Measurements from ENCODE around the gene TRMT10C.

DNA sequence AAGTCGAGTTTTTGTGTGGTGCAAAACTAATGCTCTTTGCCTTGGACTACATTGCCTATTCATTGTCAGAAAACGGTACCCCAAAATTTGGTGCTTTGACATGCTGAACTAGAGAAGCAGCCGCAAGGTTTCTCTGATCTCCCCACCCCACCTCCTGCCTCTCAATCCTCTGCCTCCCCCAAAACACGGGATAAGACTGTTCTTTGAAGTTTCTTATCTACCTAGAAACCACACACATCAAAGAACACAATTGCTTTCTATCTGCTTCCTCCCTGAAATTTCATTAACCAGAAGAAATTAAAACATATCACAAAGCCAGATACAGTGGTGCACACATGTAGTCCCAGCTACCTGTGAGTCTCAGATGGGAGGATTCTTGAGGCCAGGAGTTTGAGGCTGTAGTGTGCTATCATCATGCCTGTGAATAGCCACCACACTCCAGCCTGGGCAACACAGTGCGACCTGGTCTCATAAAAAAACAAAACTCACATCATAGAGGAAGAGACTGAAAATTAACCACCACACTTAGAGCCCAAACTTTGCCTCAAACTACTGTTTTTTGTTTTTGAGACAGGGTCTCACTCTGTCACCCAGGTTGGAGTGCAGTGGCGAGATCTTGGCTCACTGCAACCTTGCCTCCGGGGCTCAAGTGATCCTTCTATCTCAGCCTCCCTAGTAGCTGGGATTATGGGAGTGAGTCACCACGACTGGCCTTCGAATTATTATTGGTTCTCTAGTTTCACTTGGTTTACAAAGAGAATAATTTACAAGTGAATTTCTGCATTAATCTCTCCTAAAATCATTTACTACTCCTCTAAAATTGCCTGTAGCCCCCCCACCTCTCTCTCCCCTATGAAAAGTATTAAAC lies 9.6 kb downstream of the TRMT10C start:
- TF ChIP-seq POLR2AphosphoS5 (IDR thresholded peaks at IDR 0.05; ENCODE audit: insufficient read depth in 1 of 2, low read depth in 1 of 2) (no peak), POLR2A (IDR thresholded peaks at IDR 0.05) (no peak)
- TF ChIP-seq, protein P1, sequence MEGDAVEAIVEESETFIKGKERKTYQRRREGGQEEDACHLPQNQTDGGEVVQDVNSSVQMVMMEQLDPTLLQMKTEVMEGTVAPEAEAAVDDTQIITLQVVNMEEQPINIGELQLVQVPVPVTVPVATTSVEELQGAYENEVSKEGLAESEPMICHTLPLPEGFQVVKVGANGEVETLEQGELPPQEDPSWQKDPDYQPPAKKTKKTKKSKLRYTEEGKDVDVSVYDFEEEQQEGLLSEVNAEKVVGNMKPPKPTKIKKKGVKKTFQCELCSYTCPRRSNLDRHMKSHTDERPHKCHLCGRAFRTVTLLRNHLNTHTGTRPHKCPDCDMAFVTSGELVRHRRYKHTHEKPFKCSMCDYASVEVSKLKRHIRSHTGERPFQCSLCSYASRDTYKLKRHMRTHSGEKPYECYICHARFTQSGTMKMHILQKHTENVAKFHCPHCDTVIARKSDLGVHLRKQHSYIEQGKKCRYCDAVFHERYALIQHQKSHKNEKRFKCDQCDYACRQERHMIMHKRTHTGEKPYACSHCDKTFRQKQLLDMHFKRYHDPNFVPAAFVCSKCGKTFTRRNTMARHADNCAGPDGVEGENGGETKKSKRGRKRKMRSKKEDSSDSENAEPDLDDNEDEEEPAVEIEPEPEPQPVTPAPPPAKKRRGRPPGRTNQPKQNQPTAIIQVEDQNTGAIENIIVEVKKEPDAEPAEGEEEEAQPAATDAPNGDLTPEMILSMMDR (IDR thresholded peaks at IDR 0.05): no peak

All from vagina (tissue), 2 donors.